ENCODE results near the gene REL.

- no peak for TF ChIP-seq USF2 (IDR thresholded peaks at IDR 0.05; ENCODE audit: low read depth, low read length)
- TF ChIP-seq, protein P1, sequence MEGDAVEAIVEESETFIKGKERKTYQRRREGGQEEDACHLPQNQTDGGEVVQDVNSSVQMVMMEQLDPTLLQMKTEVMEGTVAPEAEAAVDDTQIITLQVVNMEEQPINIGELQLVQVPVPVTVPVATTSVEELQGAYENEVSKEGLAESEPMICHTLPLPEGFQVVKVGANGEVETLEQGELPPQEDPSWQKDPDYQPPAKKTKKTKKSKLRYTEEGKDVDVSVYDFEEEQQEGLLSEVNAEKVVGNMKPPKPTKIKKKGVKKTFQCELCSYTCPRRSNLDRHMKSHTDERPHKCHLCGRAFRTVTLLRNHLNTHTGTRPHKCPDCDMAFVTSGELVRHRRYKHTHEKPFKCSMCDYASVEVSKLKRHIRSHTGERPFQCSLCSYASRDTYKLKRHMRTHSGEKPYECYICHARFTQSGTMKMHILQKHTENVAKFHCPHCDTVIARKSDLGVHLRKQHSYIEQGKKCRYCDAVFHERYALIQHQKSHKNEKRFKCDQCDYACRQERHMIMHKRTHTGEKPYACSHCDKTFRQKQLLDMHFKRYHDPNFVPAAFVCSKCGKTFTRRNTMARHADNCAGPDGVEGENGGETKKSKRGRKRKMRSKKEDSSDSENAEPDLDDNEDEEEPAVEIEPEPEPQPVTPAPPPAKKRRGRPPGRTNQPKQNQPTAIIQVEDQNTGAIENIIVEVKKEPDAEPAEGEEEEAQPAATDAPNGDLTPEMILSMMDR (conservative IDR thresholded peaks at IDR 0.05; ENCODE audit: low read depth, low read length), result no peak
- no peak for TF ChIP-seq CHD1 (IDR thresholded peaks at IDR 0.05; ENCODE audit: low read depth, low read length)
- TF ChIP-seq POLR2A (IDR thresholded peaks at IDR 0.05; ENCODE audit: low read depth, low read length), result no peak
- no peak for TF ChIP-seq MAZ (IDR thresholded peaks at IDR 0.05; ENCODE audit: borderline replicate concordance, low read depth, low read length)
- TF ChIP-seq MXI1 (IDR thresholded peaks at IDR 0.05; ENCODE audit: borderline replicate concordance, low read depth, low read length), result no peak
- TF ChIP-seq SMC3 (IDR thresholded peaks at IDR 0.05; ENCODE audit: low read depth, low read length), result no peak
Measured at GRCh38 chr2:60974652-60975051, 93.3 kb downstream of the REL start.

All from IMR-90 (cell line).